ENCODE measurements around the gene COPRS.
A peak's percentile ranks its signal among the peaks of the same experiment; 100 is the strongest.
"Not testable (repeated sequence)": the region's sequence is repeated elsewhere in the genome, so short reads cannot be mapped to it uniquely, and the experiment has no call there.

The COPRS gene

GRCh38 chr17:31843070-31843745 lies 15.8 kb downstream of the COPRS start:
- DNase-seq (ENCODE audit: low read depth): no peak

GRCh38 chr17:31842195-31843069 lies 16.6 kb downstream of the COPRS start:
- DNase-seq (ENCODE audit: low read depth): peak; percentile 15

- DNase-seq (ENCODE audit: low read depth): no peak
Observed at GRCh38 chr17:31841850-31842194, 17.2 kb downstream of the COPRS start.

GRCh38 chr17:31838636-31839225 lies 20.3 kb downstream of the COPRS start:
- DNase-seq (ENCODE audit: low read depth): no peak

- no peak for DNase-seq (ENCODE audit: low read depth)
Observed at GRCh38 chr17:31835984-31836383, 23.1 kb downstream of the COPRS start.

GRCh38 chr17:31834448-31834847 lies 24.6 kb downstream of the COPRS start:
- DNase-seq (ENCODE audit: low read depth): no peak

- no peak for DNase-seq (ENCODE audit: low read depth)
Observed at GRCh38 chr17:31832746-31833145, 26.3 kb downstream of the COPRS start.

- no peak for DNase-seq (ENCODE audit: low read depth)
Observed at GRCh38 chr17:31830971-31831858, 27.8 kb downstream of the COPRS start.

GRCh38 chr17:31829649-31830048 lies 29.4 kb downstream of the COPRS start:
- no peak for DNase-seq (ENCODE audit: low read depth)

GRCh38 chr17:31828955-31829354 lies 30.1 kb downstream of the COPRS start:
- not testable (repeated sequence) for DNase-seq (ENCODE audit: low read depth)

- DNase-seq (ENCODE audit: low read depth): no peak
Observed at GRCh38 chr17:31825961-31826691, 32.9 kb downstream of the COPRS start.

GRCh38 chr17:31824766-31825360 lies 34.2 kb downstream of the COPRS start:
- DNase-seq (ENCODE audit: low read depth): no peak

GRCh38 chr17:31823014-31823413 lies 36.0 kb downstream of the COPRS start:
- DNase-seq (ENCODE audit: low read depth): no peak

GRCh38 chr17:31820691-31821435 lies 38.2 kb downstream of the COPRS start:
- no peak for DNase-seq (ENCODE audit: low read depth)

GRCh38 chr17:31819578-31819977 lies 39.5 kb downstream of the COPRS start:
- no peak for DNase-seq (ENCODE audit: low read depth)

- DNase-seq (ENCODE audit: low read depth): not testable (repeated sequence)
Observed at GRCh38 chr17:31818863-31819262, 40.2 kb downstream of the COPRS start.

GRCh38 chr17:31815212-31815730 lies 43.8 kb downstream of the COPRS start:
- DNase-seq (ENCODE audit: low read depth): no peak

- no peak for DNase-seq (ENCODE audit: low read depth)
Observed at GRCh38 chr17:31811101-31811500, 47.9 kb downstream of the COPRS start.

GRCh38 chr17:31809876-31810275 lies 49.2 kb downstream of the COPRS start:
- not testable (repeated sequence) for DNase-seq (ENCODE audit: low read depth)

- no peak for DNase-seq (ENCODE audit: low read depth)
Observed at GRCh38 chr17:31808521-31809050, 50.5 kb downstream of the COPRS start.

Measured in stimulated activated CD8-positive, alpha-beta memory T cell treated with anti-CD3 and anti-CD28 coated beads, Interleukin-15, amount 100 ng/mL, for 24 hours (primary cell).